GM08714 (cell line): ENCODE results near the gene DSP.
A peak's percentile ranks its signal among the peaks of the same experiment; 100 is the strongest.

ENCODE experiments used
- H3K4me3 ChIP-seq: fragments of 200-500 bp; sonication (Bioruptor generic); 2 replicates; pipeline ENCODE4 v1.5.1; 2014; ENCODE audit warnings: mild to moderate bottlenecking, low read length, inconsistent platforms
- ZNF274 ChIP-seq: IDR thresholded peaks from 2 replicates; pipeline ENCODE4 v1.6.1; 2012; ENCODE audit warnings: mild to moderate bottlenecking, low read depth, low read length

DSP gene

DNA sequence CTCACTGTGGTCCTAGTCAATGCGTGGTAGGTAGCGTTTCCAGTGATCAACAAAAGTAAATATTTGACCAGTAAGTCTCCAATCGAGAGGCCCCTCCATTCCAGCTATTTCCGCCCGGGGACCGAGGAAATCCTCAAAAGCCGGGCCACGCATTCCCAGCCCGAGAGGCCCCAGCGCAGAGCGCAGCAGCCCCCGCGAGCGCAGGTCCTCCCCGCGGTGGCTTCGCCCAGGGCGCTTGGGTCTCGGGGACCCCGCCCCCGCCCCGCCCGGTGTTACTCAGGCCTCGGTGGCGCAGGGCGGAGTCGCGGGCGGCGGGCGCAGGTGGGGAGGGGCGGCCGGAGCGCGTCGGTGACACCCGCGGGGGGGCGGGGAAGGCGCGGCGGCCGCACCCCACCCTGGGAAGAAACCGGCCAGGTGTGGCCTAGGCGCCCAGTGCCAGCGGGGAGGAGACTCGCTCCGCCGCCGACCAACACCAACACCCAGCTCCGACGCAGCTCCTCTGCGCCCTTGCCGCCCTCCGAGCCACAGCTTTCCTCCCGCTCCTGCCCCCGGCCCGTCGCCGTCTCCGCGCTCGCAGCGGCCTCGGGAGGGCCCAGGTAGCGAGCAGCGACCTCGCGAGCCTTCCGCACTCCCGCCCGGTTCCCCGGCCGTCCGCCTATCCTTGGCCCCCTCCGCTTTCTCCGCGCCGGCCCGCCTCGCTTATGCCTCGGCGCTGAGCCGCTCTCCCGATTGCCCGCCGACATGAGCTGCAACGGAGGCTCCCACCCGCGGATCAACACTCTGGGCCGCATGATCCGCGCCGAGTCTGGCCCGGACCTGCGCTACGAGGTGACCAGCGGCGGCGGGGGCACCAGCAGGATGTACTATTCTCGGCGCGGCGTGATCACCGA lies at the start of gene DSP:
Gene DSP, plus strand, starts transcription at position 497 of the 890 bp plus-strand sequence. Its CDS starts 245 bp downstream, at position 742.
- TF ChIP-seq ZNF274: no peak
- peak within 1 kb of the TSS; percentile 46 for H3K4me3 ChIP-seq

- no peak for TF ChIP-seq ZNF274
- no peak overlapping the region for H3K4me3 ChIP-seq
Measured at GRCh38 chr6:7493866-7494265, 47.6 kb upstream of the DSP start.

DNA sequence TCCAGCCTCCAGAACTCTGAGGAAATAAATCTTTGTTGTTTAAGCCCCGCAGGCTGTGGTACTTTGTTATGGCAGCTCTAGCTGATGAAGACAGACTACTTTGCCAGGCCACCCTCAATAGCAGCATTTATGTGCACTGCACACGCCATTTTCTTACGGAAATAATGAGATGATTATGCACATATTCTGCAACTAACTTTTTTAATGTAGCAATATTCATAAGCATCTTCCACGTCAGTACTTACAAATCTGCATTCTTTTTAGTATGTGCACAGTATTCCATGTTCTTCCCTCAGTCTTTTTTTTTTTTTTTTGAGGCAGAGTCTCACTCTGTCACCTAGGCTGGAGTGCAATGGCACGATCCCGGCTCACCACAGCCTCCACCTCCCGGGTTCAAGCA lies 46.8 kb upstream of the DSP start:
- no peak for TF ChIP-seq ZNF274
- H3K4me3 ChIP-seq: no peak overlapping the region

DNA sequence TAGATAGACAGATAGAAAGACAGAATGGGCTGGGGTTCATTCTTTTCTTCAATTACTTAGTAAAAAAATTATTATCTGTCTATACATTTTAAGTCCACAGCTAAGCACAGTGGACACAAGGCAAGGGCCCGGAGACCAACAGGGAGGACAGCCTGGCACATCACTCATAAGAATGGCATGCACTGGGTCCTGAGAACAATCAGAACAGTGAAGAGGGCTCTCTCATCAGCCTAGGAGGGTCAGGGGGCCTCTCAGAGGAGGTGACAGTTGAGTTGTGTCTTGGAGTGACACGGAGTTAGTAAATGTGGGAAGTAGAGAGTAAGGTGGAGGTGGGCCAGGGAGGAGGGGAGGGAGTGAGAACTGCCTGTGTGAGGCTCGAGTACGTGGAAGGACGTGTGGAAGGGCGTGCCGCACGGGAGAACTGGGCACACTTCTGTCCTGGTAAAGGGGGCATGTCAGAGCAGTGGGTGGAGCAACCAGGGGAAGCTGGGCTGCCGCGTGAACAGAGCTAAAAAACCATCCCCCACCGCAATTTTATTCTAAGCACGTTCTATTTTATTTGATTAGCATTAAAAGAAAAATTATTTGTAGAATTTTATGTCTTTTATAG lies 45.1 kb upstream of the DSP start:
- no peak for TF ChIP-seq ZNF274
- no peak overlapping the region for H3K4me3 ChIP-seq

GRCh38 chr6:7500752-7501282 lies 40.7 kb upstream of the DSP start:
- no peak for TF ChIP-seq ZNF274
- H3K4me3 ChIP-seq: no peak overlapping the region

DNA sequence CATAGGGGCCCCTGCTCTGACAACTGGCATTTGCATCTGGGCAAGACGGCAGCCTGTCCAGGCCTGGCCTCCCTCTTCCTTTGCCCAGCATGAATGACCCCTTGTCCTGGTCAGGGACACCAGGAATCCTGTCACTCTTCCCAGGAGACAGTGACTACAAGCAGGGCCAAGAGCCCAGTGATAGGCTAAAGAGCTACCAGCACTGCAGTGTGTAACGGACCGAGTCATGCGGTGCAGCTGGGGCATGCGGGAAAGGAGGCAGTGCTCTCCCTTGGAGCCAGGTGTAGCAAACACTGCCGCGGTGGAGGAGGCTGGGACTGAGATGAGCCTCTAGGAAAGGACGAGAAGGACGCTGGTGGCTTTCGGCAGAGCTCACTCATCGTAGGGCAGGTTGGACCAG lies 38.7 kb upstream of the DSP start:
- H3K4me3 ChIP-seq: no peak overlapping the region
- TF ChIP-seq ZNF274: no peak

DNA sequence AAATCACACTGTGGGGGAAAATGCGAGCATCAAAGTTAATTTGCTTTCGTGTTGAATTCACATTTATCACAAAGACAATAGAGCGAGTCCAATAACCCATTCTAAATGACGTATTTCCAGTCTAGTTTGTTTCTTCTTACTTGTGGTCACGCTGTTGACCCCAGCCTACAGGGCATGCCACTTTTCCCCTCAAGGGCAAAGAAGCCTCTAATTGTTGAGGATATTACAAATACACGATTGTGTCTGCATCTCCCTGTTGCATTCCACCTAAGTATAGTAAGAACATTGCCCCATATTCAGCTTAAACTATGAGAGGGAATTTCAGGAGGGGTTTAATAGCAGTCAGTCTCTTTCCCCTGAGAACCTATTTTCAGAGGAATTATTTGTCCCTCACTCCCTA lies 37.4 kb upstream of the DSP start:
- H3K4me3 ChIP-seq: no peak overlapping the region
- TF ChIP-seq ZNF274: no peak

DNA sequence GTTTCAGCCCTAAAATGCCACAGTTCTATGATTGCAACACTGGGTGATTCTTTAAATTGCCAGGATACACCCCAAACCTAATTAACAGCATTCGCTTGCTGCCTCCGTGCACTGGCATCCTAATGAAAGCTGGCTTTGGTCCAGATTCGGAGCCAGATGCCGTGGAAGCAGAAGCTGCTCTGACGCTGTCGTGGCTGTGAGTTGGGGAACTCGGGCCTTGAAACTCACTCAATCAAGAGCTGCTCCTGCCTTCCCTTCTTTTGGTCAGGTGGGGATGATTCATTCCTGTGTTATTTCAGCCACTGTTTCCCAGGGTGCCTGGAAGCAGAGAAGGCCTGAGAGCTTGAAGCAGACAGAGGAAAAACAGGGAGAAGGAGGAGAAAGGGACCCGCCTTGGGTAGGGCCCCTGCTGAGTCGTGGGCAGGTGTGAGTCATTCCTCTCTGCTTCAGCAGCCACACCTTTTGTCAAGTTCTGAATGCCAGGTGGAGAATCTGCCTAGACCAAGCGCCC lies 36.2 kb upstream of the DSP start:
- TF ChIP-seq ZNF274: no peak
- no peak overlapping the region for H3K4me3 ChIP-seq

- no peak overlapping the region for H3K4me3 ChIP-seq
- TF ChIP-seq ZNF274: no peak
Measured at GRCh38 chr6:7507600-7507999, 33.9 kb upstream of the DSP start.

DNA sequence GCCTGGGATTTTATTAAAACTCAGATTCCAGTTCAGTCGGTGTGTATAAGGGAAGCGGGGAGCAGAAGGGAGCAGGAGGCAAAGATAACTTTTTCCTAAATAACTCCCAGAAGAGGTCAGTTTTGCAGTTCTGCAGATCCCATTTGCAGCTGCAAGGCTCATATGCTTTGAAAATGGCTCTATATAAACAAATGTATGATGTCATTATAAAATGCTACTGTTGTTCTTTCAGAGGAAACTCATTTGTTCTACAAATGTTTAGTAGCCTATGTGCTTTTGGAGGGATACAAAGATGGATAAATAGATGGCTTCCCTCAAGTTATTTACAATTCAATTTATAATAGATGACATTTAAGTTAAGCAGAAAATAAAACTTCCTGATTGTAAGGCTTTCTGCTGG lies 29.2 kb upstream of the DSP start:
- H3K4me3 ChIP-seq: no peak overlapping the region
- no peak for TF ChIP-seq ZNF274

DNA sequence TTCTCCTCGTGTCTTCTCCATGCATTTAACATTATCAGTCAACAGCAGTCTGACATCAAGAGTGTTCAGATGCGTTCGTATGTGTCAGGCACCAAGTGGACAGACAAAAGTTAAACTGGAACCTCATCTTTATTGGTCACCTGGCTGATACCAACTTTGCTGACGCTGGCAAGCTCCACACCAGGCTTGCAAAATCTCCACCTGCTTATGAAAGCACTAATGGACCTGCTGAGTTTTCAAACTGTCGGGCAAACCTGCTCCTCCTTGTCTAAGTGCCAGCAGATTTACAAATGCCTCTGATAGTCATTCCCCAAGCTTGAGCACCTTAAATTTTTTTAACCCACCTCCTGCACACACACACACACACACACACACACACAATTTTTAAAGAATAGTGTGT lies 27.9 kb upstream of the DSP start:
- no peak for TF ChIP-seq ZNF274
- H3K4me3 ChIP-seq: no peak overlapping the region

DNA sequence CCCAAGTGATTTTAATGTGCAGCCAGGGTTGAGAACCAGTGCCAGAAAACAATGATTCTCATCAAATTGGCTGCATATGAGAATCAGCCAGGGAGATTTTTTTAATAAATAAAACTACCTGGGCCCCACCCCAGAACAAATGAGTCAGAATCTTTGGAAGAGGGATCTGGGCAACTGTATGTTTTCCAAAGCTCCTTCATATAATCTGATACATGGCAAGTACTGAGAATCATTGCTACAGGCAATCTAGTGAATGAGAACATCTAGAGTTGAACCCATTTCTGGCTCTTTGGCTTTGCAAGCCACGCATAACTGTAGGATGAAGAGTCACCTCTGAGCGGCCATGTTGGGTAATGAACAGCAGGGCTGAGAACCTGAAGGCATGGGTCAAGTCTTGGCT lies 26.1 kb upstream of the DSP start:
- TF ChIP-seq ZNF274: no peak
- no peak overlapping the region for H3K4me3 ChIP-seq

DNA sequence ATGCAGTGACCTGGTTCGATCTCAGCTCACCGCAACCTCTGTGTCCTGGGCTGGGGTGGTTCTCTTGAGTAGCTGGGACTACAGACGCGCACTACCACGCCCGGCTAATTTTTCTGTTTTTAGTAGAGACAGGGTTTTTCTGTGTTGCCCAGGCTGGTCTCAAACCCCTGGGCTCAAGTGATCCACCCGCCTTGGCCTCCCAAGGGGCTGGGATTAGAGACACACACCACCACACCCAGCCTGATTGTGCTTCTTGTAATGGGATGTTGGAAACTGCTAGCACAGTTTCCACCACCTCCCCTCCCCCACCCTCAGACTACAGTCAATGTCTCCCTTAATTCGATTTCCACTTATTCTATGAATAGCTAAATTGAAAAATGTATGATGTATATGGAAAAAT lies 22.6 kb upstream of the DSP start:
- TF ChIP-seq ZNF274: no peak
- H3K4me3 ChIP-seq: no peak overlapping the region

DNA sequence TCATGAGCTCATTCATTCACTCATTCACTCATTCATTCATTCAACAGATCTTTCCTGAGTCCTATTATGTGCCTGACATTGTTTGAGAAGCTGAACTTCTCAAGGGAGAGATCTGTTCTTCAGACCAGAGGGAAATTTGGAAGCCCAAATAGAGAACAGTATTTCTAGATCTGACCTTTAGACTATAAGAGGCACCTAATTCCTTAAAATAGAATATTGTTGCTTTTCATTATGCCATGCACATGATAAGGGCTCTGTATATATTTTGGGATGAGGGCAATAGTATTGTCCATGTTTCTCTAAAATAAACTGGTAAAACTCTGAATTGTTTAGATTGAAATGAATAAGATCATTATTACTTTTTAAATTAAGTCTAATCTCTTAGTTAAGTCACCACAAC lies 18.6 kb upstream of the DSP start:
- H3K4me3 ChIP-seq: no peak overlapping the region
- no peak for TF ChIP-seq ZNF274

DNA sequence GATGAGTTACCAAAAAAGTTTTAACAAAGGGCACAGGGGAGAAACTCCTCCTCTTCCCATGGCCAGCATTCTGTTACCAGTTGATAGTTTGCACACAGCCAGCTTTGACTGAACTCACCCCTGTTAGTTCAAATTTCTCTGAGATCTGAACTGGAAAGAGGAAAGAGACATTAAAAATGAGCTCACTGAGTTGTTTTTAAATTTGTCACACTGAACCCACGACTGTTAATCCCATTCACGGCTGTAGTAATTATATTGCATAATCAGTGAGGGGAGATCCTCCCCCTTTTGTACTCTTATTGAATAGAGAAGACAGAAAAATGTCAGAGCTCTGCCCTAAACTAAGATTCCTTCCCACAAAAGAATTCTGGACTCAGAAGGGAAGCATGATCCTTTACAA lies 17.5 kb upstream of the DSP start:
- H3K4me3 ChIP-seq: no peak overlapping the region
- TF ChIP-seq ZNF274: no peak

- no peak overlapping the region for H3K4me3 ChIP-seq
- TF ChIP-seq ZNF274: no peak
Measured at GRCh38 chr6:7526755-7527154, 14.7 kb upstream of the DSP start.
